NT2/D1 (cell line): Measurements from ENCODE around the gene UBE2K.

Source experiments
- SUZ12 ChIP-seq: IDR thresholded peaks from 2 replicates; pipeline ENCODE4 v1.6.1; 2011; ENCODE audit not compliant: insufficient read length, insufficient read depth; ENCODE audit errors: extremely low read depth
- YY1 ChIP-seq: IDR thresholded peaks from 2 replicates; pipeline ENCODE4 v1.6.1; 2011; ENCODE audit not compliant: insufficient read length, insufficient read depth
- ZNF274 ChIP-seq: IDR thresholded peaks from 2 replicates; pipeline ENCODE4 v1.6.1; 2011; ENCODE audit warnings: mild to moderate bottlenecking, low read depth, low read length

DNA sequence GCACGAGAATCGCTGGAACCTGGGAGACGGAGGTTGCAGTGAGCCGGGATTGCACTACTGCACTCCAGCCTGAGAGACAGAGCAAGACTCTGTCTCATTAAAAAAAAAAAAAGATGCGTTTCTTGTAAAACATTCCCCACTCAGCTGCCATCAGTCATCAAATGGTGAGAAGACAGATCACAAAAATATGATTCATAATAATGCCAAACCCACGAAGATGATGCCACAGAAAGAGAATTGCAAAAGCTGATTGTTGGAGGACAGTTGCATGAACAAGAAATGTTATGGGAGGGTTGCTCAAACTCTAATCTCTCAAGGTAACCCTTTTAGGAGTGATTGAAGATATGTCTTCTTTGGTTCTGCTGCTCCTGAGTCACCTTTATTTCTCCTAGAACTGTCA lies 37.9 kb upstream of the UBE2K start:
- TF ChIP-seq YY1 = no peak
- TF ChIP-seq ZNF274 = no peak
- no peak for TF ChIP-seq SUZ12
